Astrocyte (in vitro differentiated cells and primary cell): Measurements from ENCODE around the gene AKAP13. TPM values are rescaled to one million over a fixed set of nuclear protein-coding genes. Genes with fewer than 3 reads are reported as not detected.
"Not testable (repeated sequence)": the region's sequence is repeated elsewhere in the genome, so short reads cannot be mapped to it uniquely, and the experiment has no call there.

Source experiments
- DNase-seq: peaks from one replicate; pipeline ENCODE4 v3.0.0-alpha.2; 2010; ENCODE audit warnings: low read depth
- FAIRE-seq: peaks from 2 replicates; lab custom pipeline; 2011; peaks lifted over from hg19 to GRCh38; lab: Jason Lieb, UNC
- H2AFZ ChIP-seq: 2 replicates; pipeline ENCODE4 v1.6.0; 2012; ENCODE audit warnings: low read depth, low read length, inconsistent platforms
- H3K27ac ChIP-seq: 2 replicates; pipeline ENCODE4 v1.5.1; 2011; ENCODE audit warnings: low read depth, low read length, inconsistent platforms
- H3K27me3 ChIP-seq: 2 replicates; pipeline ENCODE4 v1.6.0; 2011; ENCODE audit warnings: low read length, inconsistent platforms; ENCODE audit not compliant: insufficient read depth
- H3K36me3 ChIP-seq: 2 replicates; pipeline ENCODE4 v1.5.1; 2011; ENCODE audit warnings: low read length, inconsistent platforms; ENCODE audit not compliant: insufficient read depth
- H3K4me1 ChIP-seq: 2 replicates; pipeline ENCODE4 v1.5.1; 2011; ENCODE audit warnings: low read length, inconsistent platforms; ENCODE audit not compliant: insufficient read depth
- H3K4me2 ChIP-seq: 2 replicates; pipeline ENCODE4 v1.6.0; 2012; ENCODE audit warnings: low read length, inconsistent platforms
- H3K4me3 ChIP-seq: 2 replicates; pipeline ENCODE4 v1.5.1; 2011; ENCODE audit warnings: low read depth, mild to moderate bottlenecking, low read length, inconsistent platforms; ENCODE audit not compliant: insufficient read depth
- H3K79me2 ChIP-seq: 2 replicates; pipeline ENCODE4 v1.6.0; 2012; ENCODE audit warnings: mild to moderate bottlenecking, low read length, inconsistent platforms; ENCODE audit not compliant: insufficient read depth
- H3K9ac ChIP-seq: 2 replicates; pipeline ENCODE4 v1.6.0; 2012; ENCODE audit warnings: mild to moderate bottlenecking, low read length, inconsistent platforms
- H3K9me3 ChIP-seq: 2 replicates; pipeline ENCODE4 v1.5.1; 2012; ENCODE audit warnings: low read depth, mild to moderate bottlenecking, low read length, inconsistent platforms; ENCODE audit not compliant: insufficient read depth
- H4K20me1 ChIP-seq: 2 replicates; pipeline ENCODE4 v1.6.0; 2012; ENCODE audit warnings: low read length, inconsistent platforms; ENCODE audit not compliant: insufficient read depth
- H3K27ac Mint-ChIP-seq: one replicate; pipeline ENCODE4 v1.8.0; 2021; ENCODE audit warnings: mild to moderate bottlenecking, mixed read lengths; ENCODE audit not compliant: unreplicated experiment
- H3K27me3 Mint-ChIP-seq: one replicate; pipeline ENCODE4 v1.8.0; 2021; ENCODE audit warnings: low read depth, mixed read lengths; ENCODE audit not compliant: unreplicated experiment
- H3K36me3 Mint-ChIP-seq: one replicate; pipeline ENCODE4 v1.8.0; 2021; ENCODE audit warnings: low read depth, mixed read lengths; ENCODE audit not compliant: unreplicated experiment
- H3K4me1 Mint-ChIP-seq: one replicate; pipeline ENCODE4 v1.8.0; 2021; ENCODE audit warnings: low read depth, mixed read lengths; ENCODE audit not compliant: unreplicated experiment
- H3K4me3 Mint-ChIP-seq: one replicate; pipeline ENCODE4 v1.8.0; 2021; ENCODE audit warnings: mild to moderate bottlenecking, moderate library complexity, mixed read lengths; ENCODE audit not compliant: unreplicated experiment
- H3K9me3 Mint-ChIP-seq: one replicate; pipeline ENCODE4 v1.8.0; 2021; ENCODE audit warnings: mild to moderate bottlenecking, mixed read lengths; ENCODE audit not compliant: unreplicated experiment
- CTCF ChIP-seq: IDR thresholded peaks from 2 replicates; pipeline ENCODE4 v1.5.1; 2011; ENCODE audit warnings: low read depth, mild to moderate bottlenecking, inconsistent platforms, low read length, moderate library complexity; ENCODE audit not compliant: insufficient read depth
- EZH2 ChIP-seq: IDR thresholded peaks from 2 replicates; pipeline ENCODE4 v1.6.1; 2012; ENCODE audit warnings: mild to moderate bottlenecking, low read length, inconsistent platforms; ENCODE audit not compliant: insufficient read depth
- total RNA-seq: library from RNA; stranded (reverse); gene quantifications from 2 replicates; pipeline ENCODE4 v1.2.1, GENCODE V29; 2021

AKAP13 gene
- total RNA-seq, 1 donor from 2014 or later: 98.2 TPM

GRCh38 chr15:85482894-85483293 lies 102.5 kb downstream of the AKAP13 start:
- Histone ChIP-seq H3K27me3 (no peaks in the 10 kb centered on the region), H3K4me3 (no peak overlapping the region), H3K4me1 (peaks cover 27% of the 10 kb centered on the region), H4K20me1 (peaks cover 37% of the 10 kb centered on the region), H2AFZ (no peak overlapping the region), H3K79me2 (peaks cover 77% of the 10 kb centered on the region), H3K36me3 (no peaks in the 10 kb centered on the region), H3K9ac (peak overlapping the region; percentile 70), H3K27ac (peak overlapping the region; percentile 79), H3K4me2 (peak overlapping the region; percentile 62), H3K9me3 (no peaks in the 10 kb centered on the region)
- DNase-seq (peak; percentile 93), FAIRE-seq (no peak)
- H3K27me3 Mint-ChIP-seq: no peaks in the 10 kb centered on the region
- peak overlapping the region; percentile 94 for H3K27ac Mint-ChIP-seq
- peak overlapping the region; percentile 30 for H3K4me3 Mint-ChIP-seq
- peaks cover 79% of the 10 kb centered on the region for H3K4me1 Mint-ChIP-seq
- peaks cover 4% of the 10 kb centered on the region for H3K36me3 Mint-ChIP-seq
- TF ChIP-seq CTCF (no peak), EZH2 (no peak)
- H3K9me3 Mint-ChIP-seq: no peaks in the 10 kb centered on the region

- H3K4me3 Mint-ChIP-seq, H3K4me3 ChIP-seq, H3K27ac ChIP-seq, H3K4me2 ChIP-seq, DNase-seq, FAIRE-seq, H3K36me3 ChIP-seq, H3K36me3 Mint-ChIP-seq, H3K9me3 Mint-ChIP-seq, H2AFZ ChIP-seq, H3K27me3 ChIP-seq, H3K27me3 Mint-ChIP-seq, H3K9me3 ChIP-seq, H3K9ac ChIP-seq: not testable (repeated sequence)
- Histone ChIP-seq H4K20me1 (peaks cover 38% of the 10 kb centered on the region), H3K79me2 (peaks cover 73% of the 10 kb centered on the region), H3K4me1 (peaks cover 20% of the 10 kb centered on the region)
- H3K27ac Mint-ChIP-seq: peak overlapping the region; percentile 86
- peaks cover 80% of the 10 kb centered on the region for H3K4me1 Mint-ChIP-seq
Observed at GRCh38 chr15:85483955-85484354, 103.6 kb downstream of the AKAP13 start.

GRCh38 chr15:85484923-85485322 lies 104.5 kb downstream of the AKAP13 start:
- H3K27ac ChIP-seq, H3K4me2 ChIP-seq, H3K9me3 ChIP-seq, DNase-seq, H3K27me3 ChIP-seq, H3K4me3 Mint-ChIP-seq, H3K9ac ChIP-seq, H3K36me3 Mint-ChIP-seq, H3K9me3 Mint-ChIP-seq, H3K36me3 ChIP-seq, H3K27me3 Mint-ChIP-seq, H2AFZ ChIP-seq, FAIRE-seq, H3K4me3 ChIP-seq, H3K27ac Mint-ChIP-seq: not testable (repeated sequence)
- H3K4me1 Mint-ChIP-seq: peaks cover 78% of the 10 kb centered on the region
- Histone ChIP-seq H4K20me1 (peaks cover 38% of the 10 kb centered on the region), H3K4me1 (peaks cover 12% of the 10 kb centered on the region), H3K79me2 (peaks cover 75% of the 10 kb centered on the region)
